Mucosa of descending colon (tissue), 3 donors: Measurements from ENCODE around the gene NEK6. TPM values are rescaled to one million over a fixed set of nuclear protein-coding genes. Genes with fewer than 3 reads are reported as not detected.
A peak's percentile ranks its signal among the peaks of the same experiment; 100 is the strongest.

Experiments
- ATAC-seq: fragments of 200-7000 bp; cut with Tn5 transposase; one replicate; pipeline ENCODE4 v1.9.1; 2020; ENCODE audit warnings: mild to moderate bottlenecking, moderate library complexity
- DNase-seq, 3 donors: peaks; one replicate each; pipeline ENCODE4 v3.0.0-alpha.2; 2020
- H3K36me3 ChIP-seq: fragments of 200-600 bp; one replicate; pipeline ENCODE4 v1.8.0; 2021; ENCODE audit warnings: low read depth, mild to moderate bottlenecking
- H3K4me1 ChIP-seq: fragments of 200-600 bp; one replicate; pipeline ENCODE4 v1.8.0; 2021; ENCODE audit warnings: low read depth, mild to moderate bottlenecking
- H3K4me3 ChIP-seq: fragments of 200-600 bp; one replicate; pipeline ENCODE4 v1.8.0; 2021; ENCODE audit warnings: mild to moderate bottlenecking
- H3K9me3 ChIP-seq: fragments of 200-600 bp; one replicate; pipeline ENCODE4 v1.8.0; 2021; ENCODE audit warnings: mild to moderate bottlenecking
- CTCF ChIP-seq: fragments of 200-600 bp; IDR thresholded peaks from one replicate; pipeline ENCODE4 v1.8.0; 2022; ENCODE audit warnings: antibody characterized with exemption, mild to moderate bottlenecking
- intact Hi-C, 2 donors: fragments of 100-400 bp; cut with DNase I in 1 of 2; cut with micrococcal nuclease in 1 of 2; formaldehyde crosslinking; loops; one replicate each; pipeline versions ENCODE4 v1.11.0 to v1.11.1; 2022; cut with DNase I, micrococcal nuclease
- total RNA-seq, 3 donors: library from RNA; stranded (reverse); fragmentation: NEBNext Ultra II Directional in 2 of 3; extraction: Animal tissue kit (Norgen Biotek cat#: 25700) in 2 of 3; gene quantifications; one replicate each; pipeline versions ENCODE4 v1.2.1 to v1.2.4, GENCODE V29; 2021 to 2023
- donor health status: DM: no; HTN: no; CAD: no; lungs with moderate emphysema.
- donor health status: DM: no; HTN: no; CAD: no.
- donor health status: DM: no; HTN: yes; CAD: no.

Gene NEK6
- total RNA-seq, 3 donors from 2014 or later = 41.1 to 65.0 (median 51.8) TPM

- TF ChIP-seq CTCF = no peak
- peaks cover 21% of the 10 kb centered on the region for H3K4me1 ChIP-seq
- no peaks in the 10 kb centered on the region for H3K36me3 ChIP-seq
- intact Hi-C loops = no loop called here
- no peak overlapping the region for H3K4me3 ChIP-seq
- DNase-seq (no peak), ATAC-seq (no peak)
- H3K9me3 ChIP-seq = no peaks in the 10 kb centered on the region
Measured at GRCh38 chr9:124215956-124216355, 41.8 kb upstream of the NEK6 start.

- intact Hi-C loops = no loop called here
- Histone ChIP-seq H3K9me3 (no peaks in the 10 kb centered on the region), H3K4me3 (no peak overlapping the region), H3K36me3 (no peaks in the 10 kb centered on the region), H3K4me1 (peaks cover 26% of the 10 kb centered on the region)
- peak in 2 of 3 donors; percentile 49 to 72 for DNase-seq
- TF ChIP-seq CTCF = no peak
- peak; percentile 44 for ATAC-seq
Measured at GRCh38 chr9:124216474-124217176, 41.1 kb upstream of the NEK6 start.

- DNase-seq (no peak), ATAC-seq (no peak)
- Histone ChIP-seq H3K4me3 (no peak overlapping the region), H3K9me3 (no peaks in the 10 kb centered on the region), H3K36me3 (no peaks in the 10 kb centered on the region), H3K4me1 (peaks cover 29% of the 10 kb centered on the region)
- intact Hi-C loops = no loop called here
- TF ChIP-seq CTCF = no peak
Measured at GRCh38 chr9:124217836-124218437, 39.8 kb upstream of the NEK6 start.

- peaks cover 35% of the 10 kb centered on the region for H3K4me1 ChIP-seq
- DNase-seq (peak; percentile 57 to 76 (median 76)), ATAC-seq (peak; percentile 64)
- H3K4me3 ChIP-seq = no peak overlapping the region
- H3K9me3 ChIP-seq = no peaks in the 10 kb centered on the region
- no peaks in the 10 kb centered on the region for H3K36me3 ChIP-seq
- intact Hi-C loops = no loop called here
- no peak for TF ChIP-seq CTCF
Measured at GRCh38 chr9:124218438-124218982, 39.2 kb upstream of the NEK6 start.

- ATAC-seq = no peak
- intact Hi-C loops = no loop called here
- Histone ChIP-seq H3K9me3 (no peaks in the 10 kb centered on the region), H3K4me1 (peaks cover 40% of the 10 kb centered on the region), H3K4me3 (no peak overlapping the region), H3K36me3 (no peaks in the 10 kb centered on the region)
- TF ChIP-seq CTCF = no peak
- DNase-seq = no peak
Measured at GRCh38 chr9:124218987-124219461, 38.7 kb upstream of the NEK6 start.
